Caki2 (cell line): ENCODE measurements around the gene FLT4. TPM values are rescaled to one million over a fixed set of nuclear protein-coding genes. Genes with fewer than 3 reads are reported as not detected.

Source experiments
- DNase-seq: peaks from one replicate; pipeline ENCODE4 v3.0.0-alpha.2; 2015; ENCODE audit warnings: low read depth
- in situ Hi-C: cut with HindIII; loops from 2 replicates; pipeline ENCODE4 v1.10.0; 2016; ENCODE audit warnings: low sequenced_read_pairs, low pct_unique_long_range_greater_than_20kb, mixed read lengths
- total RNA-seq: library from RNA; depleted of rRNA; stranded (reverse); fragments of >200 nt; shearing (Covaris generic); gene quantifications from 2 replicates; pipeline ENCODE4 v1.2.3, GENCODE V29; 2014; ENCODE audit warnings: low replicate concordance; rRNA removed

The FLT4 gene
- total RNA-seq, 1 experiment from 2014 or later: 2.3 TPM

- no peak for DNase-seq
- in situ Hi-C loops: no loop called here
These were observed 58.7 kb downstream of the FLT4 start for GRCh38 chr5:180590543-180591310.

GRCh38 chr5:180589771-180590542, 59.4 kb downstream of the FLT4 start:
- in situ Hi-C loops: no loop called here
- DNase-seq: no peak

GRCh38 chr5:180586870-180587269, 62.5 kb downstream of the FLT4 start:
- in situ Hi-C loops: no loop called here
- DNase-seq: no peak

DNA sequence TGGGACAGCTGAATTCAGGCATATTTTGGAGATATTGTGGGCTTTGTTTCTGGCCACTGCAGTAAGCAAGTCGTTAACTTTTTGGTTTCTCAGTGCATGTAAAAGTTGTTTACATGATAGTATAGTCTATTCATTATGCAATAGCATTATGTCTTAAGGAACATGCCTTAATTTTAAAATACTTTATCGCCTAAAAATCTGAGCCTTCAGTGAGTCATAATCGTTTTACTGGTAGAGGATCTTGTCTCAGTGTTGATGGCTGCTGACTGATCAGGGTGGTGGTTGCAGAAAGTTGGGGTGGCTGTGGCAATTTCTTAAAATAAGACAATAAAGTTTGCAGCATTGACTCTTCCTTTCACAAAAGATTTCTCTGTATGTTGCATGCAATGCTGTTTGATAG, 63.2 kb downstream of the FLT4 start:
- no peak for DNase-seq
- in situ Hi-C loops: no loop called here

- in situ Hi-C loops: no loop called here
- DNase-seq: no peak
These were observed 65.7 kb downstream of the FLT4 start for GRCh38 chr5:180583738-180584137.

GRCh38 chr5:180580681-180581080, 68.7 kb downstream of the FLT4 start:
- no peak for DNase-seq
- in situ Hi-C loops: no loop called here

GRCh38 chr5:180575571-180575970, 73.8 kb downstream of the FLT4 start:
- no peak for DNase-seq
- in situ Hi-C loops: no loop called here

DNA sequence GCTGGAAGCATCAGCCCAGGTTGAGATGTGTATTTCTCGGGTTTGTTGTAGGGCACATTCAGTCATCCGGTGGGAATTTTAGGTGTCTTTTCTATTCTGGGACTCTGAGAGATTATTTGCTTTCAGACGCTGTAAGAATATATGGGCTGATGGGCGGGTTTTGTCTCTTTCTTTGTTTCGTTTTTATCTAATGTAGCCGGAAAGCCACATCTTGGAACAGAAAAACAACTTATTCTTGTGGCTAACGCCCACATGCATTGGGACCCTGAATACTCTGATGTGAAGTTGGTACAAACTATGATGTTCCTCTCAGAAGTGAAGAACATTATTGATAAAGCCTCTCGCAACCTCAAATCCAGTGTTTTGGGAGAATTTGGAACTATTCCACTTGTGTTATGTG, 80.5 kb downstream of the FLT4 start:
- in situ Hi-C loops: no loop called here
- DNase-seq: no peak

GRCh38 chr5:180563994-180564393, 85.4 kb downstream of the FLT4 start:
- no peak for DNase-seq
- in situ Hi-C loops: no loop called here

DNA sequence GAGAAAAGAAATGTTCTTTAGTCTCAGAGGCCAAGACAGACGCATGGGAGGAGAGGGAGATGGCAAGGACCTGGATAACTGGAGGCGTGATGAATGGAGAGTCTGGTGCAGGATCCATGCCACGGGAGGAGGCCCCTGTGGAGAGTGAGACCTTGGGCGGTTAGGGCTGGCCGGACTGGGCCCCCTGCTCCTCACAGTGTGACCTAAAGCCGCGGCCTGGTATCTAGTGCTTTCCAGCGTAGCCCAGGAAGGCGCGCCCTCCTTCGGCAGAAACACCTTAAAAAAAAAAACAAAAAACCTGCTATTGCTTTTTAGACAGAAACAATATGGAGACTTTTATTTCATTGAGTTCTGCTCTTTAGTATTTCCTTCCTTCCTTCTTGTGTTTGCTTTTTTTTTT, 91.2 kb downstream of the FLT4 start:
- in situ Hi-C loops: no loop called here
- DNase-seq: no peak

DNA sequence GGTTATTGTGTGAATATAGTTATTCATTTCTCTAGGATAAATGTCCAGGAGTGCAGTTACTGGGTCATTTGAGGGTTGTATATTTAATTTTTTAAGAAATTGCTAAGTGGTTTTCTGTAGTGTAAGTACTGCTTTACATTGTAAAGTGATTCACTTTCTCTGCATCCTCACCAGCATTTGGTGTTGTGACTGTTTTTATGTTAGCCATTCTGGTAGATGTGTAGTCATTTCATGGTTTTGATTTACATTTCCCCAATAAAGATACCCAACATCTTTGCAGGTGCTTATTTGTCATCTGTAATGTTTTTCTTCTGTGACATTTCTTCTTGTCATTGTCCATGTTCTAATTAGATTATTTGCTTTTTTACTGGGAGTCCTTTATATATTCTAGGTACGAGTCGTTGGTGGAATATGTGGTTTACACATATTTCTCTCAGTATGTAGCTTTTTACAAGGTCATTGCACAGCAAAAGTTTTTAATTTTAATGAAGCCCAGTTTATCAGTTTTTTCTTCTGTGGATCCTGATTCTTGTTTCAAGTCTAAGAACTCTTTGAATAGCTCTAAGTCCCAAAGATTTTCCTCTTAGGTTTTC, 92.1 kb downstream of the FLT4 start:
- DNase-seq: no peak
- in situ Hi-C loops: no loop called here

GRCh38 chr5:180555168-180555921, 94.1 kb downstream of the FLT4 start:
- in situ Hi-C loops: no loop called here
- DNase-seq: no peak

GRCh38 chr5:180553530-180553929, 95.9 kb downstream of the FLT4 start:
- in situ Hi-C loops: no loop called here
- DNase-seq: no peak

Other genes with a start within 250 kb of the FLT4 start
- 5.7 and 7.6 TPM in 2 replicates for gene CNOT6, start 155.2 kb downstream of the FLT4 start, total RNA-seq
- not detected in 2 replicates for gene SCGB3A1, start 58.1 kb downstream of the FLT4 start, total RNA-seq
- not detected in 2 replicates for gene OR2Y1, start 90.5 kb upstream of the FLT4 start, total RNA-seq
- 155 and 157 TPM in 2 replicates for gene MGAT1, start 153.2 kb upstream of the FLT4 start, total RNA-seq
- 6.7 and 9.8 TPM in 2 replicates for gene ZFP62, start 211.7 kb upstream of the FLT4 start, total RNA-seq
- not detected in 2 replicates for gene BTNL8, start 249.6 kb upstream of the FLT4 start, total RNA-seq